ENCODE results near the gene DOCK7. TPM values are rescaled to one million over a fixed set of nuclear protein-coding genes. Genes with fewer than 3 reads are reported as not detected.

DOCK7 gene
- polyA plus RNA-seq, 3 donors: 2.9 to 3.7 (median 3.5) TPM

DNA sequence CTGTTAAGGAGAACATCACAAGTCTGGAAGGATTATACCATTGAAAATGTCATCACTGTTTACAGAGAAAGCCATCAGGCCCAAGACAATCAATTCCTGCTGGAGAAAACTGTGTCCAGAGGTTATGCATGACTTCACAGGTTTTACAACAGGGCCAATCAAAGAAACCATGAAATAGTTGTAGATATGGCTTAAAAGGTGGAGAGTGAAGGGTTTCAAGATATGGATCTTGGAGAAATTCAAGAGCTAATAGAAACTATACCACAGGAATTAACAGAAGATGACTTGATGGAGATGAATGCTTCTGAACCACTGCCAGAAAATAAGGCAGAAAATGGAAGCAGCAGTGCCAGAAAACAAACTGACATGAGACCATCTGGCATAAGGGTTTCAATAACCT lies 221.1 kb downstream of the DOCK7 start:
- H3K9me3 Mint-ChIP-seq: peaks cover 8 to 26% (median 14%) of the 10 kb centered on the region in 7 donors
- Histone ChIP-seq H3K27me3 (ENCODE audit: control insufficient read depth in 2 of 2, insufficient read depth in 2 of 2, low read length in 2 of 2) (no peaks in the 10 kb centered on the region), H3K4me1 (ENCODE audit: control insufficient read depth in 1 of 2, insufficient read depth in 2 of 2, low read length in 2 of 2) (no peaks in the 10 kb centered on the region), H3K27ac (ENCODE audit: low read depth in 1 of 2, low read length in 2 of 2) (no peak overlapping the region), H3K9me3 (replicated peaks in 1 of 2; ENCODE audit: control insufficient read depth in 1 of 2, insufficient read depth in 1 of 2, low read length in 2 of 2) (peaks cover 0 to 12% of the 10 kb centered on the region in 2 donors), H3K36me3 (replicated peaks in 1 of 2; ENCODE audit: control insufficient read depth in 1 of 2, insufficient read depth in 2 of 2, low read length in 2 of 2) (peaks cover 2 to 29% of the 10 kb centered on the region in 2 donors), H4K20me1 (ENCODE audit: insufficient read depth, low read length) (no peaks in the 10 kb centered on the region), H3K4me3 (replicated peaks in 1 of 3; ENCODE audit: low read depth in 2 of 3, low read length in 3 of 3) (no peak overlapping the region), H3K9ac (ENCODE audit: insufficient read depth, low read length, poor library complexity, severe bottlenecking) (no peak overlapping the region), H3K4me2 (replicated peaks; ENCODE audit: extremely low read depth, low read length, poor library complexity, severe bottlenecking) (no peak overlapping the region), H3K79me2 (ENCODE audit: insufficient read depth, low read length) (no peaks in the 10 kb centered on the region), H2AFZ (ENCODE audit: insufficient read depth, low read depth, low read length, poor library complexity, severe bottlenecking) (no peak overlapping the region)
- no peaks in the 10 kb centered on the region for H3K27me3 Mint-ChIP-seq (ENCODE audit: low read depth in 3 of 3)
- TF ChIP-seq, protein P1, sequence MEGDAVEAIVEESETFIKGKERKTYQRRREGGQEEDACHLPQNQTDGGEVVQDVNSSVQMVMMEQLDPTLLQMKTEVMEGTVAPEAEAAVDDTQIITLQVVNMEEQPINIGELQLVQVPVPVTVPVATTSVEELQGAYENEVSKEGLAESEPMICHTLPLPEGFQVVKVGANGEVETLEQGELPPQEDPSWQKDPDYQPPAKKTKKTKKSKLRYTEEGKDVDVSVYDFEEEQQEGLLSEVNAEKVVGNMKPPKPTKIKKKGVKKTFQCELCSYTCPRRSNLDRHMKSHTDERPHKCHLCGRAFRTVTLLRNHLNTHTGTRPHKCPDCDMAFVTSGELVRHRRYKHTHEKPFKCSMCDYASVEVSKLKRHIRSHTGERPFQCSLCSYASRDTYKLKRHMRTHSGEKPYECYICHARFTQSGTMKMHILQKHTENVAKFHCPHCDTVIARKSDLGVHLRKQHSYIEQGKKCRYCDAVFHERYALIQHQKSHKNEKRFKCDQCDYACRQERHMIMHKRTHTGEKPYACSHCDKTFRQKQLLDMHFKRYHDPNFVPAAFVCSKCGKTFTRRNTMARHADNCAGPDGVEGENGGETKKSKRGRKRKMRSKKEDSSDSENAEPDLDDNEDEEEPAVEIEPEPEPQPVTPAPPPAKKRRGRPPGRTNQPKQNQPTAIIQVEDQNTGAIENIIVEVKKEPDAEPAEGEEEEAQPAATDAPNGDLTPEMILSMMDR (IDR thresholded peaks at IDR 0.05): no peak
- intact Hi-C loops (cut with micrococcal nuclease): no loop called here
- DNase-seq: no peak
- no peaks in the 10 kb centered on the region for H3K4me1 Mint-ChIP-seq
- H3K27ac Mint-ChIP-seq: no peak overlapping the region
- no peak overlapping the region for H3K4me3 Mint-ChIP-seq
- peaks cover 21 to 46% of the 10 kb centered on the region in 2 donors for H3K36me3 Mint-ChIP-seq

- H3K27ac ChIP-seq (ENCODE audit: low read depth in 1 of 2, low read length in 2 of 2): no peak overlapping the region
- H3K36me3 ChIP-seq (replicated peaks in 1 of 2; ENCODE audit: control insufficient read depth in 1 of 2, insufficient read depth in 2 of 2, low read length in 2 of 2): peaks cover 2 to 17% of the 10 kb centered on the region in 2 donors
- Mint-ChIP-seq H3K4me3 (no peak overlapping the region), H3K9me3 (peaks cover 6 to 11% (median 7%) of the 10 kb centered on the region in 7 donors), H3K27ac (no peak overlapping the region), H3K4me1 (no peaks in the 10 kb centered on the region), H3K36me3 (peaks cover 9 to 15% of the 10 kb centered on the region in 2 donors), H3K27me3 (ENCODE audit: low read depth in 3 of 3) (peaks cover 0 to 1% (median 0%) of the 10 kb centered on the region in 3 donors)
- no CpG with 5 or more reads among the region's 3 CpGs for WGBS (ENCODE audit: insufficient coverage)
- no peak overlapping the region for H3K4me2 ChIP-seq (replicated peaks; ENCODE audit: extremely low read depth, low read length, poor library complexity, severe bottlenecking)
- no peak overlapping the region for H3K9ac ChIP-seq (ENCODE audit: insufficient read depth, low read length, poor library complexity, severe bottlenecking)
- H3K9me3 ChIP-seq (replicated peaks in 1 of 2; ENCODE audit: control insufficient read depth in 1 of 2, insufficient read depth in 1 of 2, low read length in 2 of 2): peaks cover 0 to 12% of the 10 kb centered on the region in 2 donors
- no peak overlapping the region for H3K4me3 ChIP-seq (replicated peaks in 1 of 3; ENCODE audit: low read depth in 2 of 3, low read length in 3 of 3)
- no peaks in the 10 kb centered on the region for H3K4me1 ChIP-seq (ENCODE audit: control insufficient read depth in 1 of 2, insufficient read depth in 2 of 2, low read length in 2 of 2)
- H2AFZ ChIP-seq (ENCODE audit: insufficient read depth, low read depth, low read length, poor library complexity, severe bottlenecking): no peak overlapping the region
- H4K20me1 ChIP-seq (ENCODE audit: insufficient read depth, low read length): no peaks in the 10 kb centered on the region
- TF ChIP-seq, protein P1 (IDR thresholded peaks at IDR 0.05): no peak
- no peak for DNase-seq
- no peaks in the 10 kb centered on the region for H3K27me3 ChIP-seq (ENCODE audit: control insufficient read depth in 2 of 2, insufficient read depth in 2 of 2, low read length in 2 of 2)
- no peaks in the 10 kb centered on the region for H3K79me2 ChIP-seq (ENCODE audit: insufficient read depth, low read length)
- intact Hi-C loops (cut with micrococcal nuclease): no loop called here
Observed at GRCh38 chr1:62462370-62462769, 225.8 kb downstream of the DOCK7 start.

Measured in CD14-positive monocyte (primary cell).